ENCODE data around the gene DUSP22. TPM values are rescaled to one million over a fixed set of nuclear protein-coding genes. Genes with fewer than 3 reads are reported as not detected.

The DUSP22 gene
- total and polyA plus RNA-seq, 4 donors, result 9.5 to 31.0 (median 20.1) TPM

DNA sequence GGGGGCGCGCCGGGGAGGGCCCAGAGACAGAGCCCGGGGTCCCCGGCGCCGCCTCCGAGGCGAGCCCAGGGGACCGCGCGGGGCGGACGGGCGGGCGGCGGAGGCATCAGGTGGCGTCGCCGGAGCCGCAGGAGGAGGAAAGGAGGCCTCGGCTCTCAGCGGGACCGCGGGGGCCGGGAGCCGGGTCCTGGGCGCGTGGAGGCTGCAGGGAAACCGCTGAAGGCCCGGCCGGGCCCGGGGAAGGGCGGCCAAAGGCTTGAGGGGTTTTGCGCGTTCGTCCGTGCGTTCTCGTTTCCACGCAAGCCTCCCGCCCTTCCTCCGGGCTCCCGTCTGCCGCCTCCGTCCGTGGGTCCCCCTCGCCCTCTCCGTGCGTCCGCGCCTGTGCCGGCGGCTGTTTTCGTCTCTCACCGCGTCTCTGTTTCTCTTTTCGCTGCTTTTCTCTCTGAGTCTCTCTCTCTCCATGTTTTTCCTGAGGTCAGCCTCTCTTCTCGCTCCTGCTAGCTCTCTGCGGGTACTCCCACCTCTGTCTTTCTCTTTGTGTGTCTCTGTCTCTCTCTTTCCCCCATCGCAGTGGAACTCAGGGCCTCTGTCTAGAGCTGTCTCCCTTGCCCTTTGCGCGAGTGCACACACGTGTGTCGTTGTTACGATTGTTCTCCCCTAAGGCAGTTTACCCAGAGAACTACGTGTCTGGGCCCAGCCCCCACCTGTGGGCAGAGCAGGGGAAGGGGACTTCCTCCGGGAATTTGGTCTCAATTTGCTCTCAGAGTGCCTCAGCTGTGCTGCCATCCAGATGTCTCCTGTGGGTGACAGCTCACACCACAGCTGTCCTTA lies 101.3 kb downstream of the DUSP22 start:
- Histone ChIP-seq H3K36me3 (ENCODE audit: control insufficient read depth in 4 of 4, insufficient read depth in 3 of 4, low read depth in 1 of 4, low read length in 3 of 4) (no peaks in the 10 kb centered on the region), H3K4me3 (ENCODE audit: low read depth in 1 of 3, low read length in 3 of 3) (peak overlapping the region in 1 of 3 donors; percentile 60), H3K4me1 (ENCODE audit: control insufficient read depth in 4 of 4, insufficient read depth in 4 of 4, low read length in 3 of 4) (peaks cover 13 to 32% (median 18%) of the 10 kb centered on the region in 4 donors), H3K9ac (ENCODE audit: low read depth in 1 of 2, low read length in 2 of 2) (no peak overlapping the region), H3K9me3 (ENCODE audit: control insufficient read depth in 4 of 4, low read length in 3 of 4) (peaks cover 0 to 4% (median 0%) of the 10 kb centered on the region in 4 donors), H3K27ac (ENCODE audit: low read depth in 1 of 2, low read length in 2 of 2) (no peak overlapping the region), H3K27me3 (ENCODE audit: control insufficient read depth in 4 of 4, insufficient read depth in 4 of 4, low read length in 3 of 4) (peaks cover 2 to 20% (median 8%) of the 10 kb centered on the region in 4 donors)
- no peak for DNase-seq (ENCODE audit: low spot score)
- 4% methylated on average over 68 of the region's 68 CpGs for WGBS
- TF ChIP-seq, protein P1, sequence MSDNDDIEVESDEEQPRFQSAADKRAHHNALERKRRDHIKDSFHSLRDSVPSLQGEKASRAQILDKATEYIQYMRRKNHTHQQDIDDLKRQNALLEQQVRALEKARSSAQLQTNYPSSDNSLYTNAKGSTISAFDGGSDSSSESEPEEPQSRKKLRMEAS (IDR thresholded peaks at IDR 0.05), result no peak
- TF ChIP-seq HNF4A (conservative IDR thresholded peaks at IDR 0.05), result no peak
- no peak for TF ChIP-seq JUND (IDR thresholded peaks at IDR 0.05)
- TF ChIP-seq, protein P2, sequence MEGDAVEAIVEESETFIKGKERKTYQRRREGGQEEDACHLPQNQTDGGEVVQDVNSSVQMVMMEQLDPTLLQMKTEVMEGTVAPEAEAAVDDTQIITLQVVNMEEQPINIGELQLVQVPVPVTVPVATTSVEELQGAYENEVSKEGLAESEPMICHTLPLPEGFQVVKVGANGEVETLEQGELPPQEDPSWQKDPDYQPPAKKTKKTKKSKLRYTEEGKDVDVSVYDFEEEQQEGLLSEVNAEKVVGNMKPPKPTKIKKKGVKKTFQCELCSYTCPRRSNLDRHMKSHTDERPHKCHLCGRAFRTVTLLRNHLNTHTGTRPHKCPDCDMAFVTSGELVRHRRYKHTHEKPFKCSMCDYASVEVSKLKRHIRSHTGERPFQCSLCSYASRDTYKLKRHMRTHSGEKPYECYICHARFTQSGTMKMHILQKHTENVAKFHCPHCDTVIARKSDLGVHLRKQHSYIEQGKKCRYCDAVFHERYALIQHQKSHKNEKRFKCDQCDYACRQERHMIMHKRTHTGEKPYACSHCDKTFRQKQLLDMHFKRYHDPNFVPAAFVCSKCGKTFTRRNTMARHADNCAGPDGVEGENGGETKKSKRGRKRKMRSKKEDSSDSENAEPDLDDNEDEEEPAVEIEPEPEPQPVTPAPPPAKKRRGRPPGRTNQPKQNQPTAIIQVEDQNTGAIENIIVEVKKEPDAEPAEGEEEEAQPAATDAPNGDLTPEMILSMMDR (IDR thresholded peaks at IDR 0.05; ENCODE audit: low read depth, low read length, missing input control), result no peak
- no peak for TF ChIP-seq RXRA (IDR thresholded peaks at IDR 0.05)

DNA sequence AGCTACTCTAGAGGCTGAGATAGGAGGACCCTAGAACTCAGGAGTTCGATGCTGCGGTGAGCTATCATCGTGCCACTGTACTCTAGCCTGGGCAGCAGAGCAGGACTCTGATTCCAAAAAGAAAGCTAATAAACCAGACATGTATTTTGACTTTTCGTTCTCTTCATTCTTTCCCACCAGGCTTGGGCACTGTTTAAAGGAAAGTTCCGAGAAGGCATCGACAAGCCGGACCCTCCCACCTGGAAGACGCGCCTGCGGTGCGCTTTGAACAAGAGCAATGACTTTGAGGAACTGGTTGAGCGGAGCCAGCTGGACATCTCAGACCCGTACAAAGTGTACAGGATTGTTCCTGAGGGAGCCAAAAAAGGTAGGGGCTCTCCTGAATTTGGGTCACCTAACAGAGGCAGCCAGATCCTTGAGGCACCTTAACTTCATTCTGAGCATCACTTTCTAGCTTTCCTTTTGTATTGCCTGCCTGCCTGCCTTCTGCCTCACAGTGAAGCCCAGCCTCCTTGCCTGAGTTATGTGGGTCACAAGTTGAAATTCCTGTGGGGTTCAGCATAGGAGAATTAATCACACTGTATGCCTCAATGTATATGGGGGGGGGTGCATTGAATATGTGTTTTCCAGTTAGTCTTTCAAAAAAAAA lies 102.5 kb downstream of the DUSP22 start:
- Histone ChIP-seq H3K27me3 (ENCODE audit: control insufficient read depth in 4 of 4, insufficient read depth in 4 of 4, low read length in 3 of 4) (peaks cover 2 to 20% (median 8%) of the 10 kb centered on the region in 4 donors), H3K4me1 (ENCODE audit: control insufficient read depth in 4 of 4, insufficient read depth in 4 of 4, low read length in 3 of 4) (peaks cover 13 to 32% (median 17%) of the 10 kb centered on the region in 4 donors), H3K9ac (ENCODE audit: low read depth in 1 of 2, low read length in 2 of 2) (no peak overlapping the region), H3K9me3 (ENCODE audit: control insufficient read depth in 4 of 4, low read length in 3 of 4) (peaks cover 0 to 4% (median 0%) of the 10 kb centered on the region in 4 donors), H3K4me3 (ENCODE audit: low read depth in 1 of 3, low read length in 3 of 3) (no peak overlapping the region), H3K36me3 (ENCODE audit: control insufficient read depth in 4 of 4, insufficient read depth in 3 of 4, low read depth in 1 of 4, low read length in 3 of 4) (no peaks in the 10 kb centered on the region), H3K27ac (ENCODE audit: low read depth in 1 of 2, low read length in 2 of 2) (no peak overlapping the region)
- DNase-seq (ENCODE audit: low spot score), result no peak
- 93% methylated on average over 13 of the region's 13 CpGs for WGBS
- no peak for TF ChIP-seq YY1 (IDR thresholded peaks at IDR 0.05)
- no peak for TF ChIP-seq HNF4A (conservative IDR thresholded peaks at IDR 0.05)
- TF ChIP-seq, protein P1 (IDR thresholded peaks at IDR 0.05), result no peak
- TF ChIP-seq, protein P2 (IDR thresholded peaks at IDR 0.05; ENCODE audit: low read depth, low read length, missing input control), result no peak
- TF ChIP-seq FOXA2 (IDR thresholded peaks at IDR 0.05), result no peak
- TF ChIP-seq FOXA1 (IDR thresholded peaks at IDR 0.05), result no peak
- TF ChIP-seq HNF4G (IDR thresholded peaks at IDR 0.05), result no peak
- TF ChIP-seq, protein P3, sequence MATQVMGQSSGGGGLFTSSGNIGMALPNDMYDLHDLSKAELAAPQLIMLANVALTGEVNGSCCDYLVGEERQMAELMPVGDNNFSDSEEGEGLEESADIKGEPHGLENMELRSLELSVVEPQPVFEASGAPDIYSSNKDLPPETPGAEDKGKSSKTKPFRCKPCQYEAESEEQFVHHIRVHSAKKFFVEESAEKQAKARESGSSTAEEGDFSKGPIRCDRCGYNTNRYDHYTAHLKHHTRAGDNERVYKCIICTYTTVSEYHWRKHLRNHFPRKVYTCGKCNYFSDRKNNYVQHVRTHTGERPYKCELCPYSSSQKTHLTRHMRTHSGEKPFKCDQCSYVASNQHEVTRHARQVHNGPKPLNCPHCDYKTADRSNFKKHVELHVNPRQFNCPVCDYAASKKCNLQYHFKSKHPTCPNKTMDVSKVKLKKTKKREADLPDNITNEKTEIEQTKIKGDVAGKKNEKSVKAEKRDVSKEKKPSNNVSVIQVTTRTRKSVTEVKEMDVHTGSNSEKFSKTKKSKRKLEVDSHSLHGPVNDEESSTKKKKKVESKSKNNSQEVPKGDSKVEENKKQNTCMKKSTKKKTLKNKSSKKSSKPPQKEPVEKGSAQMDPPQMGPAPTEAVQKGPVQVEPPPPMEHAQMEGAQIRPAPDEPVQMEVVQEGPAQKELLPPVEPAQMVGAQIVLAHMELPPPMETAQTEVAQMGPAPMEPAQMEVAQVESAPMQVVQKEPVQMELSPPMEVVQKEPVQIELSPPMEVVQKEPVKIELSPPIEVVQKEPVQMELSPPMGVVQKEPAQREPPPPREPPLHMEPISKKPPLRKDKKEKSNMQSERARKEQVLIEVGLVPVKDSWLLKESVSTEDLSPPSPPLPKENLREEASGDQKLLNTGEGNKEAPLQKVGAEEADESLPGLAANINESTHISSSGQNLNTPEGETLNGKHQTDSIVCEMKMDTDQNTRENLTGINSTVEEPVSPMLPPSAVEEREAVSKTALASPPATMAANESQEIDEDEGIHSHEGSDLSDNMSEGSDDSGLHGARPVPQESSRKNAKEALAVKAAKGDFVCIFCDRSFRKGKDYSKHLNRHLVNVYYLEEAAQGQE (IDR thresholded peaks at IDR 0.05), result no peak
- TF ChIP-seq EGR1 (IDR thresholded peaks at IDR 0.05; ENCODE audit: low read depth in 2 of 2), result no peak
- no peak for TF ChIP-seq NR2F2 (IDR thresholded peaks at IDR 0.05)
- no peak for TF ChIP-seq RAD21 (IDR thresholded peaks at IDR 0.05)
- TF ChIP-seq JUND (IDR thresholded peaks at IDR 0.05), result no peak
- TF ChIP-seq, protein P4, sequence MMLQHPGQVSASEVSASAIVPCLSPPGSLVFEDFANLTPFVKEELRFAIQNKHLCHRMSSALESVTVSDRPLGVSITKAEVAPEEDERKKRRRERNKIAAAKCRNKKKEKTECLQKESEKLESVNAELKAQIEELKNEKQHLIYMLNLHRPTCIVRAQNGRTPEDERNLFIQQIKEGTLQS (IDR thresholded peaks at IDR 0.05), result no peak
- TF ChIP-seq, protein P5, sequence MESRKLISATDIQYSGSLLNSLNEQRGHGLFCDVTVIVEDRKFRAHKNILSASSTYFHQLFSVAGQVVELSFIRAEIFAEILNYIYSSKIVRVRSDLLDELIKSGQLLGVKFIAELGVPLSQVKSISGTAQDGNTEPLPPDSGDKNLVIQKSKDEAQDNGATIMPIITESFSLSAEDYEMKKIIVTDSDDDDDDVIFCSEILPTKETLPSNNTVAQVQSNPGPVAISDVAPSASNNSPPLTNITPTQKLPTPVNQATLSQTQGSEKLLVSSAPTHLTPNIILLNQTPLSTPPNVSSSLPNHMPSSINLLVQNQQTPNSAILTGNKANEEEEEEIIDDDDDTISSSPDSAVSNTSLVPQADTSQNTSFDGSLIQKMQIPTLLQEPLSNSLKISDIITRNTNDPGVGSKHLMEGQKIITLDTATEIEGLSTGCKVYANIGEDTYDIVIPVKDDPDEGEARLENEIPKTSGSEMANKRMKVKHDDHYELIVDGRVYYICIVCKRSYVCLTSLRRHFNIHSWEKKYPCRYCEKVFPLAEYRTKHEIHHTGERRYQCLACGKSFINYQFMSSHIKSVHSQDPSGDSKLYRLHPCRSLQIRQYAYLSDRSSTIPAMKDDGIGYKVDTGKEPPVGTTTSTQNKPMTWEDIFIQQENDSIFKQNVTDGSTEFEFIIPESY (IDR thresholded peaks at IDR 0.05), result no peak
- TF ChIP-seq SP1 (IDR thresholded peaks at IDR 0.05), result no peak
- no peak for TF ChIP-seq RXRA (IDR thresholded peaks at IDR 0.05)
- no peak for TF ChIP-seq GABPA (IDR thresholded peaks at IDR 0.05 in 1 of 2, conservative IDR thresholded peaks at IDR 0.05 in 1 of 2)
- no peak for TF ChIP-seq TAF1 (conservative IDR thresholded peaks at IDR 0.05)
